HPDE6-E6E7 (cell line): ENCODE results near the gene HOXC10.

Experiments
- DNase-seq: peaks from one replicate; pipeline ENCODE4 v3.0.0; 2011; ENCODE audit warnings: missing footprints; ENCODE audit errors: extremely low spot score

The HOXC10 gene

GRCh38 chr12:53984901-53985691 is at the start of gene HOXC10:
Gene HOXC10 (plus strand): TSS chr12:53985146. CDS start chr12:53985260, 114 bp downstream.
- DNase-seq = no peak

GRCh38 chr12:53935383-53936341 is 49.3 kb upstream of the HOXC10 start:
- DNase-seq = no peak

DNA sequence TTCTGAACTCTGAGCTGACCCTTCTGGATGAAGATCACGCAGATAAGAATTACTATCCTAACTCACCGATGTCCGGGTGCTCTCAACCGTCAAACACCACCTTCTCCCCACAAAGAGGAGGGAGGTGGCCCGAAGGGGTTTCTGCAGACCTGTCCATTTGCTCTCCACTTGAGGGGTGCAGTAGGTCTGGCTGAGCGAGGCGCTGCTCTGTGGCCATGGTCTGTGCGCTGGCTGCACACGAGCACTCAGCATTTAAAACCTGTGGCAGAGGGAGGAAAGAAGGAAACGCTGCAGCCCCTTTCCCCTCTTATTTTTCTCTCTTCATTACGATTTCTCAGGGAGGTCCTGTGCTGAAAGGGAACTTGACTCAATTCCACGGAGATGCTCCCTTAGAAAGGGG is 47.8 kb upstream of the HOXC10 start:
- DNase-seq = no peak

- no peak for DNase-seq
Observed at GRCh38 chr12:53937596-53938325, 47.2 kb upstream of the HOXC10 start.

GRCh38 chr12:53938326-53939140 is 46.4 kb upstream of the HOXC10 start, which contains the start of gene HOXC13:
Gene HOXC13 (plus strand): TSS chr12:53938831. CDS start chr12:53938907, 76 bp downstream.
- no peak for DNase-seq

- DNase-seq = peak; percentile 49
Observed at GRCh38 chr12:53939141-53940108, 45.5 kb upstream of the HOXC10 start.

DNA sequence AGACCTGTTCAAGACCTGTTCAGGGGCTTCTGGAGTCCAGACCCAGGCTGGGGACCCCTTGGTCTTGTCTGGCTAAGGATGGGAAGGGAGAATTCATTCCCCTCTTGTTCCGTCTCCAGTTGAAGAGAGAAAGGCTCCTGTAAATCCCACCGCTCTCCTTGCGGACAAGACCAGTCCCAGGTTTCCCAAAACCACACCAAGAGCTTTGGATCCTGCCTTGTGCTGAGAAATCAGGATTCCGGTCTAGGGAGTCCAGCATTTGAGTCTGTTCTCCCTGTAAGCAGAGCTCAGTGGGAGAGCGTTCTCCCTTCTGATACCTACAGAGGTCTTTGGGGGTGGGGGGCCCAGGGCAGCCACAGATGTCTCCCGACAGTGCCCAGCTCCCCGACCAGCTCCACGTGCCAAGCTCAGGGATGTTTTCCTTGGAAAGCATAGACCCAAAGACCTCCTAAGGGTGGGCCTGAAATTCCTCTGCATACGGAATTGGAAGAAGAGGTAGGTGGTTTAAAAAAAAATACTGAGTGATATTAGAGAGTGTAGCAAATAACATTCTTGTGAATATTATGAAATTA is 44.4 kb upstream of the HOXC10 start:
- DNase-seq = no peak

DNA sequence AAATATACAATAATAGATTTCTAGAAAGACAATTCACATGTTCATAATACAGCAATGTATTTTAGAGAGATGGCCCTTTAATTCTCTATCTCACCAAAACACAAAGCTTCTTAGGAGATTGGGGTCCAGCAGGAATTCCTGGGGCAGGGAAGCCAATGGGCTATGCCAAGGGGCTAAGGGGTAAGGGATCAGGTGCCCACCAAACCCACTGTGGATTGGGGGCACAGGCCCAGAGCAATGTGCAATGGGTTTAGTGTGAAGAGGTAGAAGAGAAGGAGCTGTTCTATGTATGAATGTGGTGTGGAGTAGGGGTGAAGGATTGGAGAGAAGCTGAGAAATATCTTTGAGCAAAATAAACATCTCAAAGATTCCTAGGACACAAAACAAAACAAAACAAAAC is 43.8 kb upstream of the HOXC10 start:
- DNase-seq = no peak

DNA sequence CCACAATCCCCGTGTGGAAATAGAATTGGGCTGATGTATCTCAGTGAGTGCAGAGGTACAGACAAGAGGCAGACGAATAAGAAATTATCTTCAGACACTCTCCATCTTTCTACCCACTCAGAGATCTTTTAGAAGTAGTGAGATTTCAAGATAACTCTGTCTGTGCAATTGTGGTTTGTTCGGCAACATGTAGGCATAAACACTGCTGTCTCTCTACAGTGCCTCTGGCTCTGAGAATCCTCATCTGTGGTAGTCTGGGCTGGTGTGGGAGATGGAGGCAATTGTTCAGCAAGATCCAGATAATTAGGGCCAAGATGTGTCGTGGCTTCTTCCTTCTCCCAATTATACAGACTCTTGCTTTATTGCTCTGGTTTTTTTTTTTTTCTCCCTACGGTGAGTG is 43.2 kb upstream of the HOXC10 start:
- DNase-seq = no peak

GRCh38 chr12:53942467-53942997 is 42.4 kb upstream of the HOXC10 start:
- DNase-seq = no peak

- no peak for DNase-seq
Observed at GRCh38 chr12:53944209-53944608, 40.7 kb upstream of the HOXC10 start.

GRCh38 chr12:53944907-53945847 is 39.8 kb upstream of the HOXC10 start:
- no peak for DNase-seq

- DNase-seq = no peak
Observed at GRCh38 chr12:53947743-53948142, 37.2 kb upstream of the HOXC10 start.

DNA sequence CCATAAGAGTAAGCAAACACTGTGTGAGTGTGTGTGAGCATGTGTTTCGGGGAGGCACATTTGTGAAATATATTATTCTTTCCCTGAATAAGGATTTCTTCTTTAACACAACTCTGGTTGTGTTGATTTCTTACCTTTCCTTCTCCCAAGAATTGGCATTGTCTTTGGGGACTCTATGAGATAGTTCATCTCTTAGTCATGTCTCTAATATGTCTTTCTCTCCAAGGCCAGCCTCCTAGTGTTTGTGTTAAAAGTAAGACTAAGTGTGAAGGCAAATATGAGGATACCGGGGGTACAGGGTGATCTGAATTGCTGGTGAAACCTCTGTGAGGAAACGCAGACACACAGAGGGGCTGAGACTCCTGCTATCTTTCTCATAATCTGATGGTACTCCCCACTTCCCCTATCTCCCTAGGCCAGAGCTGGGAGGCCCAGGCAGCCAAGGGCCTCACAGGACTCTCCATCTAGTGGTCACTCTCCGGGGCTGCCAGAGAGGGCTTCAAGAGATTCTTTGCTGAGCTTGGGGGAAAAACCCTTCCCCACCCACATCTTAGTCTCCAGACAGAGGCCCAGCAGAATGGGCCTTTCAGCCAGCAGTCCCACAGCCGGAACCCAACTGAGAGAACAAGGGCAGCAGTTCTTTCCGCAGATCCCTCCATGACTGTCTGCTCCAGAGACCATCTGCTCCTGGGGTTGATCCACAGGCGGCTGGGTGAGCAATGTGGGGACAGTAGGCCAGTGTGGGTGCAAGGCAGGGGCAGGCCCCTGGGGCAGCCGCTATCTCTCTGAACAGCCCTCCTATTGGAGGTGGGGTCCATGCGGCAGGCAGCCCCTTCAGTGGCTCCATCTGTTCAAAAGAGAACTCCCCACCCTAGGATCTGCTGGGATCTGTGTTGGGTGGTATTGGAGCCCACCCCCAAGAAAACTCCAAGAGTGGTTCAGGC is 36.0 kb upstream of the HOXC10 start:
- DNase-seq = no peak

- DNase-seq = no peak
Observed at GRCh38 chr12:53949631-53950436, 35.1 kb upstream of the HOXC10 start.

- no peak for DNase-seq
Observed at GRCh38 chr12:53950437-53950773, 34.5 kb upstream of the HOXC10 start.
